ENCODE results near the gene MIAT. TPM values are rescaled to one million over a fixed set of nuclear protein-coding genes. Genes with fewer than 3 reads are reported as not detected.

MIAT gene
- total and polyA plus RNA-seq, 2 of the 13 experiments (the other 11 are each of a cell fraction or from before 2014, with no cell fraction given), result 0.04 TPM; not detected in 1

- ATAC-seq (no peak), FAIRE-seq (no peak), DNase-seq (ENCODE audit: low spot score) (no peak)
- Histone ChIP-seq H3K4me2 (ENCODE audit: low read depth, low read length) (no peak overlapping the region), H3K36me3 (replicated peaks in 1 of 2; ENCODE audit: control insufficient read depth in 1 of 2, insufficient read depth in 2 of 2, low read length in 2 of 2) (no peaks in the 10 kb centered on the region), H3K4me3 (replicated peaks in 1 of 3; ENCODE audit: insufficient read depth in 1 of 3, low read depth in 2 of 3, low read length in 3 of 3) (no peak overlapping the region), H3K27ac (ENCODE audit: extremely low read length, insufficient read depth, low read length) (no peak overlapping the region), H3K79me2 (ENCODE audit: insufficient read depth, low read length) (no peaks in the 10 kb centered on the region), H3K4me1 (ENCODE audit: insufficient read depth, low read length) (no peaks in the 10 kb centered on the region), H3K27me3 (ENCODE audit: control insufficient read depth in 1 of 2, insufficient read depth in 2 of 2, low read length in 2 of 2) (peaks cover 0 to 12% of the 10 kb centered on the region in 2 experiments; a peak in 2 of 5 replicates), H4K20me1 (ENCODE audit: insufficient read depth, low read length) (no peaks in the 10 kb centered on the region), H3K9ac (ENCODE audit: insufficient read depth, low read depth, low read length) (no peak overlapping the region), H2AFZ (ENCODE audit: low read length) (no peak overlapping the region), H3K9me3 (ENCODE audit: low read length) (no peaks in the 10 kb centered on the region)
- WGBS (ENCODE audit: low lambda C conversion rate), result 35% methylated on average over 6 of the region's 8 CpGs
- intact Hi-C loops (cut with micrococcal nuclease; ENCODE audit: unreplicated experiment) (no loop called here), in situ Hi-C loops (cut with HindIII; ENCODE audit: extremely low pct_ligation_motif_present, low pct_unique_long_range_greater_than_20kb) (no loop called here)
- ChIA-PET POLR2A (no interaction called here), CTCF (ENCODE audit: low intra/inter-chr PET ratio, low total read pairs) (no interaction called here)
- TF ChIP-seq, protein P1, sequence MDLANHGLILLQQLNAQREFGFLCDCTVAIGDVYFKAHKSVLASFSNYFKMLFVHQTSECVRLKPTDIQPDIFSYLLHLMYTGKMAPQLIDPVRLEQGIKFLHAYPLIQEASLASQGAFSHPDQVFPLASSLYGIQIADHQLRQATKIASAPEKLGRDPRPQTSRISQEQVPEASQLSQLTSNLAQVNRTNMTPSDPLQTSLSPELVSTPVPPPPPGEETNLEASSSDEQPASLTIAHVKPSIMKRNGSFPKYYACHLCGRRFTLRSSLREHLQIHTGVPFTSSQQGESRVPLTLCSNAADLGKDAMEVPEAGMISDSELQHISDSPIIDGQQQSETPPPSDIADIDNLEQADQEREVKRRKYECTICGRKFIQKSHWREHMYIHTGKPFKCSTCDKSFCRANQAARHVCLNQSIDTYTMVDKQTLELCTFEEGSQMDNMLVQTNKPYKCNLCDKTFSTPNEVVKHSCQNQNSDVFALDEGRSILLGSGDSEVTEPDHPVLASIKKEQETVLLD (CRISPR knock-in tag; IDR thresholded peaks at IDR 0.05; ENCODE audit: low read depth), result no peak
- TF ChIP-seq MIER2 (CRISPR knock-in tag; IDR thresholded peaks at IDR 0.05) (no peak), TBP (CRISPR knock-in tag; IDR thresholded peaks at IDR 0.05) (no peak), BRD4 (CRISPR knock-in tag; IDR thresholded peaks at IDR 0.05) (no peak), ZNF776 (CRISPR knock-in tag; IDR thresholded peaks at IDR 0.05) (no peak), ZNF17 (CRISPR knock-in tag; IDR thresholded peaks at IDR 0.05) (no peak), ZFP41 (CRISPR knock-in tag; IDR thresholded peaks at IDR 0.05; ENCODE audit: borderline replicate concordance) (no peak), DMAP1 (CRISPR knock-in tag; IDR thresholded peaks at IDR 0.05) (no peak)
- BruUV-seq (replicated peaks), result no TSS peak
Observed at GRCh38 chr22:26632422-26633155, 24.8 kb upstream of the MIAT start.
